Endothelial cell of umbilical vein (primary cell): Measurements from ENCODE around the gene SIM1. TPM values are rescaled to one million over a fixed set of nuclear protein-coding genes. Genes with fewer than 3 reads are reported as not detected.
A peak's percentile ranks its signal among the peaks of the same experiment; 100 is the strongest.

Experiments used
- BruUV-seq: library from RNA; stranded (reverse); fragments of 400-500 nt; replicated peaks from 2 replicates; lab custom pipeline; 2021; lab: Mats Ljungman, UMichigan
- CTCF ChIA-PET: fragments of 300-600, 350-600 bp; sonication (Branson Sonifier 250); formaldehyde crosslinking; loops from one replicate; lab custom pipeline; 2021; ENCODE audit warnings: antibody characterized with exemption, inconsistent platforms; lab: Charles Lee
- POLR2A ChIA-PET: fragments of 300-600, 350-600 bp; sonication (Branson Sonifier 250); formaldehyde crosslinking; loops from one replicate; lab custom pipeline; 2021; ENCODE audit warnings: antibody characterized with exemption, inconsistent platforms; lab: Charles Lee
- DNase-seq: peaks from one replicate; pipeline ENCODE4 v3.0.0-alpha.2; 2011; ENCODE audit warnings: low read depth, low spot score
- FAIRE-seq: peaks from 2 replicates; lab custom pipeline; 2011; peaks lifted over from hg19 to GRCh38; lab: Jason Lieb, UNC
- H2AFZ ChIP-seq: 2 replicates; pipeline ENCODE4 v1.6.0; 2012; ENCODE audit warnings: low read depth, low read length, control low read depth, inconsistent platforms
- H3K27ac ChIP-seq: 2 replicates; pipeline ENCODE4 v1.5.1; 2011; ENCODE audit warnings: low read depth, mild to moderate bottlenecking, control low read depth, low read length, moderate library complexity; ENCODE audit not compliant: insufficient read depth
- H3K27me3 ChIP-seq, 2 experiments: 2 replicates each; pipeline versions ENCODE4 v1.6.0 to v1.6.1; 2011; ENCODE audit warnings: low read length in 2 of 2, mixed read lengths in 1 of 2; ENCODE audit not compliant: control insufficient read depth in 2 of 2, insufficient read depth in 2 of 2
- H3K36me3 ChIP-seq, 2 experiments: 2 replicates in 1 of 2; 3 replicates in 1 of 2; pipeline ENCODE4 v1.5.1; 2011; ENCODE audit warnings: low read length in 2 of 2, mild to moderate bottlenecking in 1 of 2, moderate library complexity in 1 of 2; ENCODE audit not compliant: control insufficient read depth in 2 of 2, insufficient read depth in 2 of 2; ENCODE audit errors: extremely low read depth in 1 of 2
- H3K4me1 ChIP-seq: 3 replicates; pipeline ENCODE4 v1.5.1; 2011; ENCODE audit warnings: mild to moderate bottlenecking, low read length; ENCODE audit not compliant: control insufficient read depth, insufficient read depth; ENCODE audit errors: extremely low read depth
- H3K4me2 ChIP-seq: 2 replicates; pipeline ENCODE4 v1.6.1; 2011; ENCODE audit warnings: low read length, control low read depth, mixed read lengths; ENCODE audit not compliant: insufficient read depth
- H3K4me3 ChIP-seq, 3 experiments: fragments of 200-600 bp in 1 of 3; sonication (generic), shearing (Covaris generic) in 1 of 3; replicated peaks in 1 of 3; 2 replicates each; pipeline ENCODE4 v1.5.1; 2011 to 2016; ENCODE audit warnings: control low read depth in 3 of 3, low read length in 3 of 3, mild to moderate bottlenecking in 2 of 3, inconsistent platforms in 1 of 3, low read depth in 1 of 3, moderate library complexity in 1 of 3; ENCODE audit not compliant: insufficient read depth in 1 of 3
- H3K79me2 ChIP-seq: 2 replicates; pipeline ENCODE4 v1.6.0; 2012; ENCODE audit warnings: low read length, inconsistent platforms; ENCODE audit not compliant: control insufficient read depth, insufficient read depth
- H3K9ac ChIP-seq: replicated peaks from 2 replicates; pipeline ENCODE3; 2011; ENCODE audit warnings: low read length, control low read depth; ENCODE audit not compliant: insufficient read depth; ENCODE audit errors: extremely low read depth
- H3K9me1 ChIP-seq: replicated peaks from 3 replicates; pipeline ENCODE4 v1.6.0; 2011; ENCODE audit warnings: mild to moderate bottlenecking, low read length; ENCODE audit not compliant: control insufficient read depth, insufficient read depth; ENCODE audit errors: extremely low read depth
- H3K9me3 ChIP-seq: replicated peaks from 2 replicates; pipeline ENCODE4 v1.5.1; 2012; ENCODE audit warnings: low read length, inconsistent platforms; ENCODE audit not compliant: control insufficient read depth, insufficient read depth
- H4K20me1 ChIP-seq: replicated peaks from 2 replicates; pipeline ENCODE3; 2011; ENCODE audit warnings: mild to moderate bottlenecking, low read length; ENCODE audit not compliant: control insufficient read depth, insufficient read depth; ENCODE audit errors: extremely low read depth
- CTCF ChIP-seq, 2 donors: IDR thresholded peaks; 1 replicate in 1 of 2; 2 replicates in 1 of 2; pipeline ENCODE4 v1.5.1; 2011; ENCODE audit warnings: low read length in 2 of 2, mild to moderate bottlenecking in 2 of 2, moderate library complexity in 2 of 2, control low read depth in 1 of 2, inconsistent platforms in 1 of 2, low read depth in 1 of 2; ENCODE audit not compliant: insufficient read depth in 1 of 2; ENCODE audit errors: extremely low read depth in 1 of 2
- EZH2 ChIP-seq: IDR thresholded peaks from 2 replicates; pipeline ENCODE4 v1.6.1; 2012; ENCODE audit warnings: borderline replicate concordance, low read depth, mild to moderate bottlenecking, moderate library complexity, low read length, inconsistent platforms; ENCODE audit not compliant: severe bottlenecking
- FOS ChIP-seq: IDR thresholded peaks from 2 replicates; pipeline ENCODE4 v1.6.1; 2011; ENCODE audit warnings: mild to moderate bottlenecking, low read length, moderate library complexity, borderline replicate concordance; ENCODE audit not compliant: insufficient read depth
- GATA2 ChIP-seq: IDR thresholded peaks from 2 replicates; pipeline ENCODE4 v1.7.0; 2011; ENCODE audit warnings: low read depth, mild to moderate bottlenecking, moderate library complexity, mixed read lengths, low read length; ENCODE audit not compliant: insufficient read length, insufficient read depth
- JUN ChIP-seq: IDR thresholded peaks from 2 replicates; pipeline ENCODE4 v1.6.1; 2011; ENCODE audit warnings: borderline replicate concordance, low read depth; ENCODE audit not compliant: insufficient read length, insufficient read depth
- MYC ChIP-seq: IDR thresholded peaks from one replicate; pipeline ENCODE4 v1.6.1; 2011; ENCODE audit warnings: mild to moderate bottlenecking, low read depth, low read length
- POLR2A ChIP-seq: IDR thresholded peaks from 2 replicates; pipeline ENCODE4 v1.6.1; 2012; ENCODE audit warnings: low read depth, mild to moderate bottlenecking, control low read depth, low read length
- POLR2AphosphoS5 ChIP-seq: IDR thresholded peaks from 2 replicates; pipeline ENCODE4 v1.6.1; 2012; ENCODE audit warnings: low read depth, mild to moderate bottlenecking, control low read depth, low read length, moderate library complexity; ENCODE audit not compliant: insufficient read depth
- dilution Hi-C: fragments of 300-500 bp; cut with MboI; formaldehyde crosslinking; loops from one replicate; pipeline ENCODE4 v1.15.0; 2019; ENCODE audit warnings: low sequenced_read_pairs; ENCODE audit not compliant: extremely low pct_ligation_motif_present
- intact Hi-C: fragments of 100-400 bp; cut with micrococcal nuclease; formaldehyde crosslinking; loops from one replicate; pipeline ENCODE4 v1.10.0; 2022
- polyA plus RNA-seq, 4 experiments: library from polyadenylated mRNA; depleted of rRNA in 3 of 4; stranded (reverse) in 3 of 4; unstranded in 1 of 4; fragments of >200 nt; gene quantifications; 2 replicates each; pipeline versions ENCODE4 v1.2.1 to v1.2.3, GENCODE V29; 2011 to 2012; ENCODE audit warnings: missing spikeins in 1 of 4
- total RNA-seq: library from RNA; stranded (reverse); gene quantifications from 2 replicates; pipeline ENCODE4 v1.2.3, GENCODE V29; 2021

Gene SIM1
- total and polyA plus RNA-seq, 2 donors (not counting 3 experiments of a cell fraction or from before 2014, with no cell fraction given) = 0.14 to 0.29 TPM

GRCh38 chr6:100453701-100454521 lies 10.8 kb downstream of the SIM1 start:
- Histone ChIP-seq H3K9me1 (no peaks in the 10 kb centered on the region), H3K9ac (no peak overlapping the region), H3K4me1 (peaks cover 8% of the 10 kb centered on the region), H3K9me3 (no peaks in the 10 kb centered on the region), H3K27ac (no peak overlapping the region), H2AFZ (peak overlapping the region; percentile 18), H3K4me3 (peak overlapping the region in 1 of 3 experiments; percentile 22), H3K36me3 (no peaks in the 10 kb centered on the region), H3K27me3 (peaks cover 83 to 92% of the 10 kb centered on the region in 2 experiments), H3K79me2 (no peaks in the 10 kb centered on the region), H4K20me1 (no peaks in the 10 kb centered on the region), H3K4me2 (peak overlapping the region; percentile 56)
- DNase-seq (no peak), FAIRE-seq (no peak)
- POLR2A ChIA-PET = no interaction called here
- no TSS peak for BruUV-seq
- TF ChIP-seq POLR2AphosphoS5 (no peak), FOS (no peak), POLR2A (no peak), EZH2 (no peak), JUN (no peak), CTCF (IDR thresholded peaks at IDR 0.05; ENCODE audit: extremely low read depth in 1 of 2, insufficient read depth in 1 of 2, low read depth in 1 of 2, low read length in 2 of 2) (no peak), GATA2 (no peak), MYC (no peak)
- intact Hi-C loops = loop anchor here (1.0 kb wide), 1 partner anchor 8 kb away; no protein-coding TSS in a partner anchor
- dilution Hi-C loops = loop anchor here (25.0 kb wide), 1 partner anchor 342 kb away; no protein-coding TSS in a partner anchor
- CTCF ChIA-PET = interaction anchor here (0.5 to 1.9 kb wide), 7 partner anchors 7 to 337 kb away, joined by 3 to 6 read pairs (median 3); partner anchors contain the start of gene SIM1
